Neural cell (in vitro differentiated cells): ENCODE measurements around the gene GLB1L. TPM values are rescaled to one million over a fixed set of nuclear protein-coding genes. Genes with fewer than 3 reads are reported as not detected.

Experiments used
- H2AFZ ChIP-seq: fragments of 200-600, 300-800 bp; sonication (generic), shearing (Covaris generic); 2 replicates; pipeline ENCODE4 v1.6.0; 2014; ENCODE audit warnings: low read depth, mild to moderate bottlenecking, antibody characterized with exemption, low read length, moderate library complexity
- H3F3A ChIP-seq: fragments of 200-600 bp; shearing (Covaris generic); 2 replicates; pipeline ENCODE4 v1.6.1; 2016; ENCODE audit warnings: mild to moderate bottlenecking, moderate library complexity, mixed read lengths, antibody characterized with exemption, low read length; ENCODE audit not compliant: insufficient read depth, poor library complexity, severe bottlenecking
- H3K27ac ChIP-seq: fragments of 200-600, 300-800 bp; sonication (generic), shearing (Covaris generic); 2 replicates; pipeline ENCODE4 v1.5.1; 2014; ENCODE audit warnings: mild to moderate bottlenecking, low read length, moderate library complexity
- H3K27me3 ChIP-seq: fragments of 300-800, 200-600 bp; sonication (generic), shearing (Covaris generic); 2 replicates; pipeline ENCODE4 v1.6.0; 2014; ENCODE audit warnings: mild to moderate bottlenecking, low read depth, low read length, moderate library complexity; ENCODE audit not compliant: insufficient read depth
- H3K36me3 ChIP-seq: fragments of 300-800, 200-600 bp; sonication (generic), shearing (Covaris generic); 2 replicates; pipeline ENCODE4 v1.5.1; 2014; ENCODE audit warnings: mild to moderate bottlenecking, antibody characterized with exemption, low read length, moderate library complexity; ENCODE audit not compliant: insufficient read depth
- H3K4me2 ChIP-seq: fragments of 300-800, 200-600 bp; sonication (generic), shearing (Covaris generic); 2 replicates; pipeline ENCODE4 v1.6.0; 2014; ENCODE audit warnings: mild to moderate bottlenecking, low read length
- H3K4me3 ChIP-seq: fragments of 300-800, 200-600 bp; sonication (generic), shearing (Covaris generic); 2 replicates; pipeline ENCODE4 v1.5.1; 2014; ENCODE audit warnings: mild to moderate bottlenecking, low read length, moderate library complexity
- H3K79me2 ChIP-seq: fragments of 200-600 bp; shearing (Covaris generic); replicated peaks from 2 replicates; pipeline ENCODE4 v1.6.0; 2014; ENCODE audit warnings: mild to moderate bottlenecking, low read length, moderate library complexity; ENCODE audit not compliant: insufficient read depth
- H3K9ac ChIP-seq: fragments of 300-800, 200-600 bp; sonication (generic), shearing (Covaris generic); 2 replicates; pipeline ENCODE4 v1.6.1; 2016; ENCODE audit warnings: mild to moderate bottlenecking, low read length, mixed read lengths
- H3K9me2 ChIP-seq: fragments of 200-600 bp; shearing (Covaris generic); 2 replicates; pipeline ENCODE4 v1.6.1; 2016; ENCODE audit warnings: mild to moderate bottlenecking, low read length, mixed read lengths; ENCODE audit not compliant: insufficient read depth
- H3K9me3 ChIP-seq: fragments of 200-600, 300-800 bp; sonication (generic), shearing (Covaris generic); 2 replicates; pipeline ENCODE4 v1.6.1; 2016; ENCODE audit warnings: mild to moderate bottlenecking, mixed run types, low read length, moderate library complexity, mixed read lengths
- H4K20me1 ChIP-seq: fragments of 200-600 bp; shearing (Covaris generic); 2 replicates; pipeline ENCODE4 v1.6.1; 2016; ENCODE audit warnings: mild to moderate bottlenecking, mixed run types; ENCODE audit not compliant: insufficient read depth
- CTCF ChIP-seq: fragments of 450-650 bp; IDR thresholded peaks from 2 replicates; pipeline ENCODE4 v1.5.1; 2014; ENCODE audit warnings: antibody characterized with exemption, mild to moderate bottlenecking, moderate library complexity; ENCODE audit not compliant: poor library complexity, severe bottlenecking
- EP300 ChIP-seq: fragments of 450-650 bp; conservative IDR thresholded peaks from 2 replicates; pipeline ENCODE4 v1.6.1; 2014; ENCODE audit warnings: antibody characterized with exemption, mild to moderate bottlenecking, moderate library complexity; ENCODE audit not compliant: poor library complexity, severe bottlenecking
- EZH2 ChIP-seq: fragments of 200-600, 300-800 bp; shearing (Covaris generic), sonication (generic); IDR thresholded peaks from 2 replicates; pipeline ENCODE4 v1.6.1; 2014; ENCODE audit warnings: antibody characterized with exemption, low read length, borderline replicate concordance, mild to moderate bottlenecking; ENCODE audit not compliant: insufficient read depth, poor library complexity, severe bottlenecking
- MXI1 ChIP-seq: fragments of 450-650 bp; conservative IDR thresholded peaks from 2 replicates; pipeline ENCODE4 v1.6.1; 2014; ENCODE audit warnings: antibody characterized with exemption, mild to moderate bottlenecking; ENCODE audit not compliant: poor library complexity, severe bottlenecking
- POLR2AphosphoS5 ChIP-seq: IDR thresholded peaks from 2 replicates; pipeline ENCODE4 v1.6.1; 2012
- RAD21 ChIP-seq: fragments of 450-650 bp; conservative IDR thresholded peaks from 2 replicates; pipeline ENCODE4 v1.6.1; 2014; ENCODE audit warnings: antibody characterized with exemption, mild to moderate bottlenecking, moderate library complexity
- REST ChIP-seq: IDR thresholded peaks from 2 replicates; pipeline ENCODE4 v1.6.1; 2012; ENCODE audit warnings: borderline replicate concordance
- SMC3 ChIP-seq: fragments of 450-650 bp; conservative IDR thresholded peaks from 2 replicates; pipeline ENCODE4 v1.6.1; 2014; ENCODE audit warnings: antibody characterized with exemption, mild to moderate bottlenecking, moderate library complexity; ENCODE audit not compliant: poor library complexity
- TAF1 ChIP-seq: IDR thresholded peaks from 2 replicates; pipeline ENCODE4 v1.6.1; 2012; ENCODE audit warnings: low read depth
- polyA plus RNA-seq: library from polyadenylated mRNA; depleted of rRNA; stranded (reverse); fragments of >200 nt; gene quantifications from 2 replicates; pipeline ENCODE4 v1.2.3, GENCODE V29; 2014

Gene GLB1L
- polyA plus RNA-seq, 1 donor from 2014 or later: 12.9 TPM

DNA sequence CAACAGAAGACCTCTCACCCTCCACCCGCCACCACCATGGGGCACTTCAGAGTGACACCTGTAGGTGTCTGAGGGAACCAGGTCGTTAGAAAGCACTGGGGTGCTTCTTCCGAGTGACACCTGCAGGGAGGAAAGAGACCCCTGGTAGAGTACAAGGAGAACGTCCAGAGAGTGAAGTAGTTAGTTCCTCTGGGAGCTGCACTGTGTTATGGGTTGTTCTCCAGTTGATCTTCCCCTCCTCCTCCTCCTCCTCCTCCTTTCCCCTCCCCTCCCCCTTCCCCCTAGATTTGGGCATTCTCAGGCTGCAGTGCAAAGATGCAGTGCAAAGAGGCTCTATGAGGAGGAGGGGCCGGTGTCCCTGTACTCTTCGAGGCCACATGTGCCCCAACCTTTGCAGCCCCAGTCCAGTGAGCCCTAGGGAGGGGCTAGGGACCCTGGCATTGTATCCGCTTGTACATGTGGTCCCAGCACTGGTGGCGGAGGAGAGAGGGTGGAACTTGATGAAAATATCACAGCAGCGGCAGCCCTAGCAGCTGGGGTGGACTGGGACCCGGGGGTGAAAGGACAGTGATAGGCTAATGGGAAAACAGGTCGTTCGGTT lies 34.8 kb upstream of the GLB1L start:
- Histone ChIP-seq H3F3A (peaks cover 10% of the 10 kb centered on the region), H3K4me2 (peak overlapping the region; percentile 52), H3K9ac (peak overlapping the region; percentile 82), H3K9me3 (no peaks in the 10 kb centered on the region), H4K20me1 (no peaks in the 10 kb centered on the region), H3K79me2 (no peaks in the 10 kb centered on the region), H2AFZ (no peak overlapping the region), H3K27me3 (no peaks in the 10 kb centered on the region), H3K9me2 (no peaks in the 10 kb centered on the region), H3K4me3 (peak overlapping the region; percentile 74), H3K36me3 (no peaks in the 10 kb centered on the region), H3K27ac (peak overlapping the region; percentile 79)
- TF ChIP-seq POLR2AphosphoS5 (no peak), CTCF (peak; percentile 43)

- Histone ChIP-seq H3K4me2 (peak within 1 kb of the TSS; percentile 52), H3K9me2 (no peaks in the 10 kb centered on the region), H3K79me2 (no peaks in the 10 kb centered on the region), H3F3A (peaks cover 10% of the 10 kb centered on the region), H3K27me3 (no peaks in the 10 kb centered on the region), H4K20me1 (no peaks in the 10 kb centered on the region), H3K9ac (peak within 1 kb of the TSS; percentile 82), H3K9me3 (no peaks in the 10 kb centered on the region), H3K4me3 (peak within 1 kb of the TSS; percentile 74), H2AFZ (peak within 1 kb of the TSS; percentile 19), H3K36me3 (no peaks in the 10 kb centered on the region), H3K27ac (peak within 1 kb of the TSS; percentile 79)
- no peak for TF ChIP-seq CTCF
- no peak for TF ChIP-seq TAF1
- TF ChIP-seq EZH2: no peak
- peak; percentile 50 for TF ChIP-seq REST
- TF ChIP-seq SMC3: no peak
- TF ChIP-seq MXI1: peak; percentile 71
- no peak for TF ChIP-seq RAD21
- TF ChIP-seq POLR2AphosphoS5: peak; percentile 77
- TF ChIP-seq EP300: peak; percentile 57
Observed at GRCh38 chr2:219279151-219279915, 34.1 kb upstream of the GLB1L start, which contains the start of gene DNAJB2. Gene DNAJB2, plus strand, starts transcription at chr2:219279366. Its CDS starts 468 bp downstream, at chr2:219279834.
